ENCODE results near the gene GLI3.

GLI3 gene

GRCh38 chr7:41992881-41993867 lies 243.8 kb downstream of the GLI3 start:
- TF ChIP-seq BHLHE40 (IDR thresholded peaks at IDR 0.05; ENCODE audit: borderline replicate concordance) = no peak
- TF ChIP-seq HDGF (IDR thresholded peaks at IDR 0.05; ENCODE audit: borderline replicate concordance) = no peak
- TF ChIP-seq FOXA1 (IDR thresholded peaks at IDR 0.05) = no peak
- TF ChIP-seq NFRKB (IDR thresholded peaks at IDR 0.05) = no peak
- no peak for TF ChIP-seq SP1 (IDR thresholded peaks at IDR 0.05)
- TF ChIP-seq SUZ12 (IDR thresholded peaks at IDR 0.05) = no peak
- no peak for TF ChIP-seq CTBP1 (IDR thresholded peaks at IDR 0.05; ENCODE audit: borderline replicate concordance)
- no peak for TF ChIP-seq L3MBTL2 (conservative IDR thresholded peaks at IDR 0.05)
- no peak; the same call in 1 of the 2 replicates for TF ChIP-seq PKNOX1 (IDR thresholded peaks at IDR 0.05)
- TF ChIP-seq ELF4 (IDR thresholded peaks at IDR 0.05) = no peak
- no peak for TF ChIP-seq FOXK2 (IDR thresholded peaks at IDR 0.05)
- TF ChIP-seq FOXM1 (IDR thresholded peaks at IDR 0.05; ENCODE audit: borderline replicate concordance) = no peak
- TF ChIP-seq ZNF384 (IDR thresholded peaks at IDR 0.05) = no peak
- TF ChIP-seq TARDBP (IDR thresholded peaks at IDR 0.05) = no peak
- TF ChIP-seq LEF1 (IDR thresholded peaks at IDR 0.05; ENCODE audit: borderline replicate concordance) = no peak
- no peak for TF ChIP-seq ARNT (IDR thresholded peaks at IDR 0.05)
- DNase-seq (ENCODE audit: extremely low spot score) = no peak
- CTCF ChIA-PET = no interaction called here
- POLR2A ChIA-PET = no interaction called here

DNA sequence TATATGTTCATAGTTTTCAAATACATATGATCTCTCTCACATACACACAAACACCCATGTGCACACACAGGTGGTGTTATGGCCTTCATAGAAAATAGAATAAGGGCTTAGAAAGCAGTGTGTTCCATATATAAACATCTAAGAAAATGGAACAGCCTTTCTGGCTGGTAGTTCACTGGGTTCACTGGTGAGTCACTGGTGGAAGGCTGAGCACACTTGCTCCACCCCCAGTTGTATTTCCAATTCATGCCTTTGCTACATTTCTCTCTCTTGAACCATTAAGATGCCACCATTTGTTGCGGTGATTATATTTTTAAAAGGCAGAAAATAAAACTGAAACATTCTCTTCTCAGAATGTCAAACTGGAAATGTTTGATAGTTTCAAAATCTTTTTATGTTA lies 252.1 kb downstream of the GLI3 start:
- ChIA-PET POLR2A (no interaction called here), CTCF (no interaction called here)
- DNase-seq (ENCODE audit: extremely low spot score) = no peak
- TF ChIP-seq ARNT (IDR thresholded peaks at IDR 0.05) (no peak), FOXK2 (IDR thresholded peaks at IDR 0.05) (no peak), SP1 (IDR thresholded peaks at IDR 0.05) (no peak), ZNF384 (IDR thresholded peaks at IDR 0.05) (no peak), BHLHE40 (IDR thresholded peaks at IDR 0.05; ENCODE audit: borderline replicate concordance) (no peak), TARDBP (IDR thresholded peaks at IDR 0.05) (no peak), PKNOX1 (IDR thresholded peaks at IDR 0.05) (no peak), L3MBTL2 (conservative IDR thresholded peaks at IDR 0.05) (no peak), NFRKB (IDR thresholded peaks at IDR 0.05) (no peak), ELF4 (IDR thresholded peaks at IDR 0.05) (no peak), SUZ12 (IDR thresholded peaks at IDR 0.05) (no peak), HDGF (IDR thresholded peaks at IDR 0.05; ENCODE audit: borderline replicate concordance) (no peak), FOXM1 (IDR thresholded peaks at IDR 0.05; ENCODE audit: borderline replicate concordance) (no peak), LEF1 (IDR thresholded peaks at IDR 0.05; ENCODE audit: borderline replicate concordance) (no peak), CTBP1 (IDR thresholded peaks at IDR 0.05; ENCODE audit: borderline replicate concordance) (no peak), FOXA1 (IDR thresholded peaks at IDR 0.05) (no peak)

DNA sequence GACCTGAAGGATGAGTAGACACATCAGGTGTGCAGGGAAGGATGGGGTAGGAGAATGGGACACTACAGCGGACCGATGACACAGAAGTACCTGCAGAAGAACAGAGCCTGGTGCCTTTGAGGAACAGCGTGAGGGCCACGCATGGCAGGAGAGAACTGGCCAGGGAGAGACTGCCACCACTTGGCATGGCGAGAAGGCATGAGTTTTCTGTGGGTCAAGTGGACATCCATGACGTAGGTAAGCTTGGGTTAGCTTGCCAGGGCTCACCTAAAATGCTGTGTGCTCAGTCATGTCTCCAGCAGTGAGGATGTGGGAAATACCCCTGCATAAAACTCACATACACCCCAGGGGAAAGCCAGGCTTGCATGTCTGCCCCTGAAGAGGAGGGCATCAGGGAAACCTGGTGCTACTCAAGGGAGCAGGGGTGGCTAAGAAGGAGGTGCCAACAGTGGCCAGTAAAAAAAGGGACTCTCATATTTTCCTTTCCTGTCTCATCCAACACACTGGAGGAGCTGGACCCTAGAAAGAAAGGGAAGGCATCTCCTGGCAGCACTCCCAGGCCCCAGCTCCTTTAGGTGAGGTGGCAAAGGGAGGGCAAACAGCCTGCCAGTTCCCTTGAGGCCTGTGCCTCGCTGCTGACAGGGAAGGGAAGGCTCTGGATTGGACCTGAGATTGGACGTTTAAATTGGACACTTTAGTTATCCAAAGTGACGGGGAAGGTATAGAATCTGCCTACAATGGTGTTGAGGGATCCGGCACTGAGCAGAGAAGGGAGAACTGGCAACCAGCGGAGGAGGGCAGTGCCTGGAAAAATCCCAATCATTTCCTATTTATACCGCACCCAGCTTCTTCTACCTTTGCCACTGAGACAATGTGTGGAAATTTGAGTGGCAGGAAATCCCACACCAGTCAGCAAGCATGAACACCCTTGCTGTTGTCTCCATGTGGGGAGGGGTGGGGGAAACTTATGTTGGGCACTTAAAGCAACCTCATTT lies 255.7 kb downstream of the GLI3 start:
- DNase-seq (ENCODE audit: extremely low spot score) = no peak
- POLR2A ChIA-PET = interaction anchor here (0.7 kb wide), 1 partner anchor 163 kb away, joined by 4 read pairs; no protein-coding TSS in a partner anchor
- TF ChIP-seq ZNF384 (IDR thresholded peaks at IDR 0.05) (no peak), BHLHE40 (IDR thresholded peaks at IDR 0.05; ENCODE audit: borderline replicate concordance) (no peak)
- CTCF ChIA-PET = interaction anchor here (1.3 kb wide), 1 partner anchor 40 kb away, joined by 3 read pairs; no protein-coding TSS in a partner anchor

DNA sequence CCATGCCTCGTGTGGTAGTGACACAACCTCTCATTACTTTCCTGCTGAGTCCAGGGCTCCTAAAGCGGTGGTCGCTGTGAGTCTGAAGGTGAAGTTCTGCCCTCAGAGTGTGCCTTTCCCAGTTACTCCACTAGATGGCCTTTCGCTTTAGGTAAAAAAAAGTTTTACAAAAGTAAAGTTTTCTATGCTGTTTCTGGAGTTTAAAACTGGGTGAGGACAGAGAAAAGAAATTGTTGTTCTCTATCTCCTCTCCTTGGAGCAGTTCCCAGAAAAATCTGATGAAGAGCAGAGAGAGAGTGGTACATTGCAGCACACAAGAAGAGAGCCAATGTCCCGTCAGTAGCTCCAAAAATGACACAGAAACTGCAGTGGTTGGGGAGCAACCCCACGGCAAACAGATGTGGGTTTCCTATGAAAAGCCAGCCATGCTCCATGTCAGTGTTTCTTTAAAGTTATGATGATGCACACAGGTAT lies 257.1 kb downstream of the GLI3 start:
- CTCF ChIA-PET = interaction anchor here (0.6 to 1.4 kb wide), 6 partner anchors 18 to 852 kb away, joined by 3 to 8 read pairs (median 4); no protein-coding TSS in a partner anchor
- TF ChIP-seq ARNT (IDR thresholded peaks at IDR 0.05) (no peak), TARDBP (IDR thresholded peaks at IDR 0.05) (no peak), PKNOX1 (IDR thresholded peaks at IDR 0.05) (no peak), FOXK2 (IDR thresholded peaks at IDR 0.05) (no peak), ELF4 (IDR thresholded peaks at IDR 0.05) (no peak), L3MBTL2 (conservative IDR thresholded peaks at IDR 0.05) (no peak), SP1 (IDR thresholded peaks at IDR 0.05) (no peak), NFRKB (IDR thresholded peaks at IDR 0.05) (no peak), ZNF384 (IDR thresholded peaks at IDR 0.05) (no peak), FOXA1 (IDR thresholded peaks at IDR 0.05) (no peak)

DNA sequence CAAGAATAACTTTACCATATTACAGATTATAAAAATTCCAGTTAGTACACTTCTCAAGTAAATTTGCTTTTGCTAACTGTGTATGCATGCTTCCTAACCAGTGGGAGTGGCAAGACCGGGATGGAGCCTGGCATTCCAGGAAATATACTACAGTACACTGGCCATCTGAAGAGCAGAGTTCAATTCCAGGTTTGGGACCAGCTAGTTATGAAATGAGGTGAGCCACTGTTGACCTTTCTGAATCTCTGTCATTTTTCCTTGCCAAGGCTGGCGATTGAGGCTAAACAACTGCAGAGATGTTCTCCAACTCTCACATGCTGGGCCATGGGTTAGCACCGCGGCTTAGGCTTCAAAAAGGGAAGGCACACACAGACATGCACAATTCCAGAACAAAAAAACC lies 258.2 kb downstream of the GLI3 start:
- TF ChIP-seq FOXA1 (IDR thresholded peaks at IDR 0.05) (no peak), TARDBP (IDR thresholded peaks at IDR 0.05) (no peak), HDGF (IDR thresholded peaks at IDR 0.05; ENCODE audit: borderline replicate concordance) (no peak), LEF1 (IDR thresholded peaks at IDR 0.05; ENCODE audit: borderline replicate concordance) (no peak), FOXK2 (IDR thresholded peaks at IDR 0.05) (no peak), BHLHE40 (IDR thresholded peaks at IDR 0.05; ENCODE audit: borderline replicate concordance) (no peak), SUZ12 (IDR thresholded peaks at IDR 0.05) (no peak), SP1 (IDR thresholded peaks at IDR 0.05) (no peak), L3MBTL2 (conservative IDR thresholded peaks at IDR 0.05) (no peak), ARNT (IDR thresholded peaks at IDR 0.05) (no peak), CTBP1 (IDR thresholded peaks at IDR 0.05; ENCODE audit: borderline replicate concordance) (no peak), PKNOX1 (IDR thresholded peaks at IDR 0.05) (no peak), ELF4 (IDR thresholded peaks at IDR 0.05) (no peak), NFRKB (IDR thresholded peaks at IDR 0.05) (no peak), ZNF384 (IDR thresholded peaks at IDR 0.05) (no peak), FOXM1 (IDR thresholded peaks at IDR 0.05; ENCODE audit: borderline replicate concordance) (no peak)
- DNase-seq (ENCODE audit: extremely low spot score) = no peak
- CTCF ChIA-PET = interaction anchor here (1.3 kb wide), 1 partner anchor 714 kb away, joined by 3 read pairs; no protein-coding TSS in a partner anchor
- POLR2A ChIA-PET = no interaction called here

More for the DNA sequence above, 257.1 kb downstream of the GLI3 start:
- peak; percentile 57 for DNase-seq (ENCODE audit: extremely low spot score)
- POLR2A ChIA-PET = no interaction called here
